Nephron progenitor cell (in vitro differentiated cells): ENCODE measurements around the gene SETD1A.
"Not testable (repeated sequence)": the region's sequence is repeated elsewhere in the genome, so short reads cannot be mapped to it uniquely, and the experiment has no call there.

Source experiments
- DNase-seq: peaks from one replicate; pipeline ENCODE4 v3.0.0; 2021
- H3K27ac Mint-ChIP-seq: 2 replicates; pipeline ENCODE4 v1.8.0; 2021; ENCODE audit warnings: mild to moderate bottlenecking, moderate library complexity, mixed read lengths
- H3K27me3 Mint-ChIP-seq: 2 replicates; pipeline ENCODE4 v1.8.0; 2021; ENCODE audit warnings: mild to moderate bottlenecking, low read depth, mixed read lengths; ENCODE audit not compliant: poor library complexity
- H3K36me3 Mint-ChIP-seq: 2 replicates; pipeline ENCODE4 v1.8.0; 2021; ENCODE audit warnings: low read depth, mixed read lengths
- H3K4me1 Mint-ChIP-seq: 2 replicates; pipeline ENCODE4 v1.8.0; 2021; ENCODE audit warnings: mixed read lengths
- H3K4me3 Mint-ChIP-seq: 2 replicates; pipeline ENCODE4 v1.8.0; 2021; ENCODE audit warnings: mild to moderate bottlenecking, moderate library complexity, mixed read lengths
- H3K9me3 Mint-ChIP-seq: 2 replicates; pipeline ENCODE4 v1.8.0; 2021; ENCODE audit warnings: mild to moderate bottlenecking, moderate library complexity, mixed read lengths
- CTCF ChIP-seq: fragments of 200-600 bp; sonication (generic); IDR thresholded peaks from 2 replicates; pipeline ENCODE4 v1.5.0; 2021; ENCODE audit warnings: antibody characterized with exemption

SETD1A gene

DNA sequence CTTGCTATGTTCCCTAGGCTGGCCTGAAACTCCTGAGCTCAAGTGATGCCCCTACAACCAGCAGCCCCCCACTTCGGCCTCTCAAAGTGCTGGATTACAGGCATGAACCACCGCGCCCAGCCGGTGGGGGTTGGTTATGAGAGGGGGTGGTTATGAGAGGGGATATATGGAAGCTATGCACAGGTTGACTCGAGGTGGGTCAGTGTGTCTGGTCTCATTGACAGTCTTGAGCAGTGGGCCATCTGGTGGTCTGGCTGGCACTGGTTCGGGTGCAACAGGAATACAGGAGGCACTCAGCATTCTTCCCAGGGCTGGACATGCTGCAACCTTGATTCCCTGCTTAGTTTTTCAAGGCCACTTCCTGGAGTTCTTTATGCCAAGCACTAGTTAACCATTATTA, 58.5 kb downstream of the SETD1A start:
- H3K27ac Mint-ChIP-seq = no peak overlapping the region
- H3K4me1 Mint-ChIP-seq = peaks cover 6% of the 10 kb centered on the region
- no peak overlapping the region for H3K4me3 Mint-ChIP-seq
- TF ChIP-seq CTCF = no peak
- no peaks in the 10 kb centered on the region for H3K36me3 Mint-ChIP-seq
- peaks cover 47% of the 10 kb centered on the region for H3K27me3 Mint-ChIP-seq
- H3K9me3 Mint-ChIP-seq = no peaks in the 10 kb centered on the region
- DNase-seq = no peak

GRCh38 chr16:31017756-31018155, 60.2 kb downstream of the SETD1A start:
- not testable (repeated sequence) for H3K9me3 Mint-ChIP-seq, H3K4me1 Mint-ChIP-seq

DNA sequence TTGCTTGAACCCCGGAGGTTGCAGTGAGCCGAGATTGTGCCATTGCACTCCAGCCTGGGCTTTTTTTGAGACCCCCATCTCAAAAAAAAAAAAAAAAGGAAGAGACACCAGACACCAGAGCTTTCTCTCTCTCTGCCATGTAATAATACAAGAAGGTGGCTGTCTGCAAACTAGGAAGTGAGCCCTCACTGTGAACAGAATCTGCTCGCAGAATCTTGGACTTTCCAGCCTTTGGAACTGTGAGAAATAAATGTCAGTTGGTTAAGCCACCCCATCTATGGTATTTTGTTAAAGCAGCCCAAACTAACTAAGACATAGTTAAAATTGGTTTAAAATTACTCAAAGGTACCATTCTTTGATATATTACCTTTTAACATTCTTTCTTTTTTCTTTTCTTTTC, 63.0 kb downstream of the SETD1A start:
- no peak for DNase-seq
- H3K9me3 Mint-ChIP-seq = no peaks in the 10 kb centered on the region
- peaks cover 4% of the 10 kb centered on the region for H3K4me1 Mint-ChIP-seq
- H3K36me3 Mint-ChIP-seq = no peaks in the 10 kb centered on the region
- no peak for TF ChIP-seq CTCF
- H3K4me3 Mint-ChIP-seq = no peak overlapping the region
- H3K27me3 Mint-ChIP-seq = peaks cover 18% of the 10 kb centered on the region
- no peak overlapping the region for H3K27ac Mint-ChIP-seq

More at GRCh38 chr16:31017756-31018155, 60.2 kb downstream of the SETD1A start:
- H3K27ac Mint-ChIP-seq, H3K4me3 Mint-ChIP-seq, H3K36me3 Mint-ChIP-seq, DNase-seq: not testable (repeated sequence)
- peaks cover 31% of the 10 kb centered on the region for H3K27me3 Mint-ChIP-seq

DNA sequence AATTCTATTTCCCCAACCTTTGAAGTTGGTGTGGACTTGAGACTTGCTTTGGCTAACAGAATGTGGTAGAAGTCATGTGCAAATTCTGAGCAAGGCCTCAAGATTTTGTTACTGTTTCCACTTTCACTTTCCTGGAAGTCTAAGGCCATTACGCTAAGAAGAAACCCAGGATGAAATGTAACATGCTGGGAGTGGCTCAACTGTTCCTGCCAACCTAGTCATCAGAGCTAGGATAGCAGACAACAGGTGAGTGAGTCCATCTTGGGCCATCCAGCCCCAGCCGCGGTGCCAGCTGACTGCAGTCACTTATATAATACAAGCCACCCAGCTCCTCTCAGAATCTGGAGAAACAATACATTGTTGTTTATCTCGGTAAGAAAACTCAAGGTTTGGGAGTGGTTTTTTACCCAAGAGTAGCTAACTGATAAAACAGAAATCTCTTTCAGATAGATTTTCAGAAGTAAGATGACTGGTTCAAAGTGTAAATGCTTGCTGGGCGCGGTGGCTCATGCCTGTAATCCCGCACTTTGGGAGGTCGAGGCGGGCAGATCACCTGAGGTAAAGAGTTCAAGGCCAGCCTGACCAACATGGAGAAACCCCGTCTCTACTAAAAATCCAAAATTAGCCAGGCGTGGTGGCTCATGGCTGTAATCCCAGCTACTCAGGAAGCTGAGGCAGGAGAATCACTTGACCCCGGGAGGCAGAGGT, 65.1 kb downstream of the SETD1A start:
- Mint-ChIP-seq H3K9me3 (no peaks in the 10 kb centered on the region), H3K4me1 (peaks cover 8% of the 10 kb centered on the region), H3K4me3 (no peak overlapping the region), H3K27me3 (peaks cover 22% of the 10 kb centered on the region), H3K36me3 (no peaks in the 10 kb centered on the region), H3K27ac (no peak overlapping the region)
- TF ChIP-seq CTCF = no peak
- no peak for DNase-seq

DNA sequence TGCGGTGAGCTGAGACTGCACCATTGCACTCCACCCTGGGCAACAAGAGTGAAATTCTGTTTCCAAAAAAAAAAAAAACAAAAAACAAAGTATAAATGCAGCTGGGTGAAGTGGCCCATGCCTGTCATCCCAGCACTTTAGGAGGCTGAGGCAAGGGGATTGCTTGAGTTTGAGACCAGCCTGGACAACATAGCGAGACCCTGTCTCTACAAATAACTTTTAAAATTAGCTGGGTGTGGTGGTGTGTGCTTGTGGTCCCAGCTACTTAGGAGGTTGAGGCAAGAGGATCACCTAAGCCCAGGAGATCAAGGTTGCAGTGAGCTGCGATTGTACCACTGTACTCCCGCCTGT, 65.7 kb downstream of the SETD1A start:
- Mint-ChIP-seq H3K4me1 (peaks cover 8% of the 10 kb centered on the region), H3K9me3 (no peaks in the 10 kb centered on the region), H3K4me3 (no peak overlapping the region), H3K27me3 (peaks cover 22% of the 10 kb centered on the region), H3K36me3 (no peaks in the 10 kb centered on the region), H3K27ac (no peak overlapping the region)
- no peak for DNase-seq
- TF ChIP-seq CTCF = no peak

DNA sequence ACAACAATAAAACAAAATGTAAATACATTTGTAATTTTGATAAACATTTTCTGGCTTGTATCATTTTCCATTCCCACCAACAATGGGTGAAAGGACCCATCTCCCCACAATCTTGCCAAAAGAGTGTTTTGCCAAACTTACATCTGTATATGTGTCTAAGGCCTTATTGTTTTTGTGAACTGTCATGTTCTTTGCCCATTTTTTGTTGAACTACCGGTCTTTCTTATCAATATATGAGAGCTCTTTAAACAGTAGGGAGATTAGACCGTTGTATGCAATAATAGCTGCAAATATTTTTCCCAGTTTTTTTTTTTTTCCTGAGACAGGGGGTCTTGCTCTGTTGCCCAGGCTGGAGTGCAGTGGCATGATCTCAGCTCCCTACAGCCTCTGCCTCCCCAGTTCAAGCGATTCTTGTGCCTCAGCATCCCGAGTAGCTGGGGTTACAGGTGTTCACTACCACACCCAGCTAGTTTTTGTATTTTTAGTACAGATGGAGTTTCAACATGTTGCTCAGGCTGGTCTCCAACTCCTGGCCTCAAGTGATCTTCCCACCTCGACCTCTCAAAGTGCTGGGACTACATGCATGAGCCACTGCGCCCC, 66.2 kb downstream of the SETD1A start:
- no peak for DNase-seq
- TF ChIP-seq CTCF = no peak
- Mint-ChIP-seq H3K36me3 (no peaks in the 10 kb centered on the region), H3K27ac (no peak overlapping the region), H3K4me3 (no peak overlapping the region), H3K9me3 (no peaks in the 10 kb centered on the region), H3K4me1 (peaks cover 8% of the 10 kb centered on the region), H3K27me3 (peaks cover 17% of the 10 kb centered on the region)
